ENCODE results near the gene CCR9.

Gene CCR9

GRCh38 chr3:45906681-45907407 is 20.5 kb downstream of the CCR9 start:
- no peak overlapping the region for H3K4me3 ChIP-seq (ENCODE audit: control insufficient read depth, low read depth, low read length)
- peak; percentile 59 for TF ChIP-seq CTCF (conservative IDR thresholded peaks at IDR 0.05; ENCODE audit: control insufficient read depth, insufficient read depth, low read depth, low read length)
- peak; percentile 81 for DNase-seq (ENCODE audit: low read depth)

- no peak for TF ChIP-seq CTCF (conservative IDR thresholded peaks at IDR 0.05; ENCODE audit: control insufficient read depth, insufficient read depth, low read depth, low read length)
- DNase-seq (ENCODE audit: low read depth), result peak; percentile 78
- H3K4me3 ChIP-seq (ENCODE audit: control insufficient read depth, low read depth, low read length), result no peak overlapping the region
Observed at GRCh38 chr3:45907769-45908705, 21.7 kb downstream of the CCR9 start.

GRCh38 chr3:45908761-45909160 is 22.4 kb downstream of the CCR9 start:
- no peak overlapping the region for H3K4me3 ChIP-seq (ENCODE audit: control insufficient read depth, low read depth, low read length)
- no peak for DNase-seq (ENCODE audit: low read depth)
- TF ChIP-seq CTCF (conservative IDR thresholded peaks at IDR 0.05; ENCODE audit: control insufficient read depth, insufficient read depth, low read depth, low read length), result no peak

- no peak overlapping the region for H3K4me3 ChIP-seq (ENCODE audit: control insufficient read depth, low read depth, low read length)
- DNase-seq (ENCODE audit: low read depth), result no peak
- no peak for TF ChIP-seq CTCF (conservative IDR thresholded peaks at IDR 0.05; ENCODE audit: control insufficient read depth, insufficient read depth, low read depth, low read length)
Observed at GRCh38 chr3:45909542-45909941, 23.2 kb downstream of the CCR9 start.

- no peak overlapping the region for H3K4me3 ChIP-seq (ENCODE audit: control insufficient read depth, low read depth, low read length)
- TF ChIP-seq CTCF (conservative IDR thresholded peaks at IDR 0.05; ENCODE audit: control insufficient read depth, insufficient read depth, low read depth, low read length), result no peak
- no peak for DNase-seq (ENCODE audit: low read depth)
Observed at GRCh38 chr3:45910892-45911291, 24.5 kb downstream of the CCR9 start.

GRCh38 chr3:45911511-45912226 is 25.3 kb downstream of the CCR9 start:
- no peak for TF ChIP-seq CTCF (conservative IDR thresholded peaks at IDR 0.05; ENCODE audit: control insufficient read depth, insufficient read depth, low read depth, low read length)
- no peak overlapping the region for H3K4me3 ChIP-seq (ENCODE audit: control insufficient read depth, low read depth, low read length)
- DNase-seq (ENCODE audit: low read depth), result no peak

Data from fibroblast of mammary gland (primary cell).